Measurements from ENCODE around the gene CMIP.
"Not testable (repeated sequence)": the region's sequence is repeated elsewhere in the genome, so short reads cannot be mapped to it uniquely, and the experiment has no call there.

CMIP gene

GRCh38 chr16:81671738-81672597 is 227.4 kb downstream of the CMIP start:
- no peak for DNase-seq

- no peak for DNase-seq
Measured at GRCh38 chr16:81673432-81673831, 228.8 kb downstream of the CMIP start.

GRCh38 chr16:81675662-81676061 is 231.1 kb downstream of the CMIP start:
- DNase-seq = no peak

GRCh38 chr16:81676066-81676882 is 231.7 kb downstream of the CMIP start:
- DNase-seq = no peak

- no peak for DNase-seq
Measured at GRCh38 chr16:81676883-81677737, 232.5 kb downstream of the CMIP start.

GRCh38 chr16:81678326-81679095 is 233.9 kb downstream of the CMIP start:
- DNase-seq = no peak

GRCh38 chr16:81679721-81680430 is 235.3 kb downstream of the CMIP start:
- no peak for DNase-seq

- no peak for DNase-seq
Measured at GRCh38 chr16:81680444-81681275, 236.1 kb downstream of the CMIP start.

GRCh38 chr16:81681311-81681710 is 236.7 kb downstream of the CMIP start:
- DNase-seq = no peak

- no peak for DNase-seq
Measured at GRCh38 chr16:81684242-81684837, 239.7 kb downstream of the CMIP start.

GRCh38 chr16:81684901-81685300 is 240.3 kb downstream of the CMIP start:
- DNase-seq = no peak

- DNase-seq = no peak
Measured at GRCh38 chr16:81686391-81687130, 242.0 kb downstream of the CMIP start.

- no peak for DNase-seq
Measured at GRCh38 chr16:81687131-81687456, 242.5 kb downstream of the CMIP start.

- DNase-seq = no peak
Measured at GRCh38 chr16:81688182-81688581, 243.6 kb downstream of the CMIP start.

GRCh38 chr16:81688839-81689238 is 244.2 kb downstream of the CMIP start:
- DNase-seq = not testable (repeated sequence)

- no peak for DNase-seq
Measured at GRCh38 chr16:81692021-81692420, 247.4 kb downstream of the CMIP start.

- DNase-seq = no peak
Measured at GRCh38 chr16:81692571-81692970, 248.0 kb downstream of the CMIP start.

- no peak for DNase-seq
Measured at GRCh38 chr16:81693041-81693743, 248.6 kb downstream of the CMIP start.

GRCh38 chr16:81693744-81694303 is 249.2 kb downstream of the CMIP start:
- no peak for DNase-seq

Data from NCI-H2081 (cell line).